Activated CD4-positive, alpha-beta T cell treated with anti-CD3 and anti-CD28 coated beads, Interleukin-2, amount 10 ng/mL, durations not matched to agents 7 days and 5 days (primary cell): ENCODE measurements around the gene INCA1. TPM values are rescaled to one million over a fixed set of nuclear protein-coding genes. Genes with fewer than 3 reads are reported as not detected.

Experiments
- CTCF ChIA-PET: fragments of 350-600 bp; sonication (Branson Sonifier 250); formaldehyde crosslinking; loops from one replicate; lab custom pipeline; 2021; ENCODE audit warnings: antibody characterized with exemption; lab: Charles Lee
- POLR2A ChIA-PET: fragments of 350-600 bp; sonication (Branson Sonifier 250); formaldehyde crosslinking; loops from one replicate; lab custom pipeline; 2021; ENCODE audit warnings: antibody characterized with exemption; lab: Charles Lee
- DNase-seq: peaks from one replicate; pipeline ENCODE4 v3.0.0-alpha.2; 2020
- H3K27ac Mint-ChIP-seq: one replicate; pipeline ENCODE4 v1.8.0; 2021; ENCODE audit warnings: mild to moderate bottlenecking, moderate library complexity, mixed read lengths
- H3K27me3 Mint-ChIP-seq: one replicate; pipeline ENCODE4 v1.8.0; 2021; ENCODE audit warnings: mixed read lengths
- H3K36me3 Mint-ChIP-seq: one replicate; pipeline ENCODE4 v1.8.0; 2021; ENCODE audit warnings: low read depth, mixed read lengths
- H3K4me1 Mint-ChIP-seq: one replicate; pipeline ENCODE4 v1.8.0; 2021; ENCODE audit warnings: mixed read lengths
- H3K4me3 Mint-ChIP-seq: one replicate; pipeline ENCODE4 v1.8.0; 2021; ENCODE audit warnings: mild to moderate bottlenecking, moderate library complexity, mixed read lengths
- H3K9me3 Mint-ChIP-seq: one replicate; pipeline ENCODE4 v1.8.0; 2021; ENCODE audit warnings: mixed read lengths
- total RNA-seq, 2 experiments: library from RNA; stranded (reverse); gene quantifications; one replicate each; pipeline ENCODE4 v1.2.3, GENCODE V29; 2021

The INCA1 gene
- total RNA-seq, 2 experiments from 2014 or later, result 0.35 to 0.50 TPM

DNA sequence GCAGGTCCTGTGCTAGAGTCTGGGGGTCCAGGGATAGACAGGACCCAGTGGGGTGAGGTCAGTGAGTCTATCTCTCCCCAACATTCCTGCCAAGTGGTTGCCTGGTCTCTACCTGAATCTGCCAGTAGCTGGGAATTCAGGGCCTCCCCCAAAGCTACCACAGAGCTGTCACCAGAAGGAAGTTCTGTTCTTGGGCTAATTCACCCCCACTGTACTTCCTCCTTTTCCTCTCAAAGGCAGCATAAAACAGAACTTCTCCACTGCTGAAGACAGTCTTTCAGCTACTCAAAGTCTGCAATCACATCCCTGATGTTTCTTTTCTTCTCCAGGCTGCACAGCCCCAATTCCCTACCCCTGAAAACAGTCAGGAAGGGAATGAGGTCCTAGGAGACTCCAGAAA, 18.6 kb downstream of the INCA1 start:
- Mint-ChIP-seq H3K36me3 (peaks cover 66% of the 10 kb centered on the region), H3K4me3 (no peak overlapping the region), H3K27ac (no peak overlapping the region), H3K27me3 (no peaks in the 10 kb centered on the region), H3K9me3 (no peaks in the 10 kb centered on the region), H3K4me1 (peaks cover 26% of the 10 kb centered on the region)
- DNase-seq, result no peak
- CTCF ChIA-PET, result interaction anchor here (1.0 to 3.1 kb wide), 4 partner anchors 8 to 83 kb away, joined by 3 to 23 read pairs (median 12); partner anchors contain the start of gene SPAG7
- POLR2A ChIA-PET, result no interaction called here

DNA sequence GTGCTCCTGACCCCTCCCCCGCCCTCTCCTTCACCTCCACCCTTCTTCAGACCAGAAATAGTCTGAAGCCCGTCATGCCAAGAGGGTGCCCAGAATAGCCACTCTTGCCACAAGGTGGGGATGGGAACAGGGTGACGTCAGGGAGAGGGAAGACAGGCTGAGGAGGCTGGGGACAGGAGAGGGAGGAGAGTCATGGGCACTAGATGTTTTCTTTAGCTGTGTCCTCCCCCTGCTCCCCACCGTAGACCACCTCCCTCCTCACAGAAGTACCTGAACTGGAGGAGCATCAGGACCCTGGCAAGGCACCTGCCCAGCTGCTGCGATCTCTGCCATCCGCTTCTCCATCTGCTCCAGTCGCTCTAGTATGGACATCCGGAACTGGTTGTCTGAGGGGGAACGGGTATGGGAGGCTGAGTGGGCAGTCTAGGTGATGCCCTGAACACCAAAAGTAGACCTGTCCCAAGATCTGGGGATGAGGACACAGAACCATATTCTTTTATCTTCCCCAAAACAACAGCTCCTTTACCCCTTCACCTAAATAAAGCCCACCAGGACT, 23.1 kb downstream of the INCA1 start:
- no peaks in the 10 kb centered on the region for H3K9me3 Mint-ChIP-seq
- DNase-seq, result no peak
- ChIA-PET POLR2A (no interaction called here), CTCF (no interaction called here)
- H3K27me3 Mint-ChIP-seq, result no peaks in the 10 kb centered on the region
- H3K36me3 Mint-ChIP-seq, result peaks cover 56% of the 10 kb centered on the region
- peaks cover 13% of the 10 kb centered on the region for H3K4me1 Mint-ChIP-seq
- H3K4me3 Mint-ChIP-seq, result no peak overlapping the region
- H3K27ac Mint-ChIP-seq, result no peak overlapping the region

DNA sequence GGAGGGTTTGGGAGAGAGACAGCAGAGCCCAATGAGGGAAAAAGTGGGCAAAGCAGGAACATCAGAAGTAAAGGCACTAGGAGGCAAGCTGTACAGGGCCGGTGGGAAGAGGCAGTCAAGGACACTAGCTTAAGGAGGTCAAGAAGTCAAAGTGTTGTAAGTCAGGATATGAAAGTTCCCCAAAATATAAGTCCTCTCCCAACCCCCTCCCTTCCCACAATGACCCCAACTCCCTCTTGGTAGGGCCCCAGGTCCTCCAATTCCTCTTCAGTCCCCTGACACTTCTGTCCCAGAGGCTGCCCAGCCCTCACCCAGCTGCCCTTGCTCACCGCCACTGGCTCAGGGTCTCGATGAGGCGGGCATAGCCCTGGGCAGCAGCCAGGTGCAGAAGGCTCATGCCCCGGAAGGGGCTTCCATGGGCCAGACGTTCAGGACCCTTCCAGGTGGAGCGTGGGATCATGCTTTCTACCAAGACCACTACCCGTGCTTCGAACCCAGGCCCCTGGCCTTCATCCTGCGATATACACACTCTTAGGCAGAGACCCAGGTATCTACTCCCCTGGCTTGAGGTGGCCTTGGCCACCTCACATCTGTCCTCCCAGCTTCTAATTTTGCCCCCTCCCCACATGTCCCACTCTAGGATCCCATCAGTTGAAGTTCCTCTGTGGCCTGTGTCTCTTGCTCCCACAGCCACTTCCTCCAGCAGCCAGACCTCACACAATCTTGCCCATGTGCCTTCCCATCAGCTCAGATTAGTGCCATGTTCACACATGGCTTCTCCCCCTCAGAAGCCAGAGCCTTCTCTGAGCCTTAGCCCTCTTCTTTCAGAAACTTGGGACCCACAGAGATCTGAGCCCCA, 23.8 kb downstream of the INCA1 start:
- peaks cover 13% of the 10 kb centered on the region for H3K4me1 Mint-ChIP-seq
- ChIA-PET CTCF (no interaction called here), POLR2A (no interaction called here)
- H3K27ac Mint-ChIP-seq, result peak overlapping the region; percentile 25
- no peak for DNase-seq
- H3K27me3 Mint-ChIP-seq, result no peaks in the 10 kb centered on the region
- H3K9me3 Mint-ChIP-seq, result no peaks in the 10 kb centered on the region
- H3K4me3 Mint-ChIP-seq, result no peak overlapping the region
- peaks cover 51% of the 10 kb centered on the region for H3K36me3 Mint-ChIP-seq

DNA sequence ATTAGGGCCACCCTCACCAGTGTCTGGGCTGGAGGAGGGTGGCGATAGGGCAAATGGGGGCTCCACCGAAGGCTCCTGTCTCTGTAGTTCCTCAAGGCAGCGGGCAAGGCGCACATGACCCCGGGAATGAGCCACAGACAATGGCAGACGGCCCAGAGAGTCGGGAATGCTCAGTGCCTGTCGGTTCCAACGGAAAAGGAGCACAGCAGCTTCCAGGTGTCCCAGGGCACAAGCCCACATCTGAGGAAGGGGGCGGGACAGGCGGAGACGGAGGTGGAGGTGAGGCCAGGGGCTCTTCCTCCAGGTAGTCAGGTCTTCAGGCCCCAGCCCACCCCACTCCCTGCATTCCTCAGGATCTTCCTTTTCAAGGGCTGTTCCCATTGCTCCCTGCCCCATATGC, 24.6 kb downstream of the INCA1 start:
- no peak for DNase-seq
- ChIA-PET CTCF (interaction anchor here (1.2 to 3.6 kb wide), 2 partner anchors 7 to 10 kb away, joined by 4 to 21 read pairs; no protein-coding TSS in a partner anchor), POLR2A (interaction anchor here (0.6 kb wide), 1 partner anchor 779 kb away, joined by 4 read pairs; no protein-coding TSS in a partner anchor)
- H3K27me3 Mint-ChIP-seq, result no peaks in the 10 kb centered on the region
- peaks cover 13% of the 10 kb centered on the region for H3K4me1 Mint-ChIP-seq
- no peak overlapping the region for H3K4me3 Mint-ChIP-seq
- H3K27ac Mint-ChIP-seq, result peak overlapping the region; percentile 25
- H3K9me3 Mint-ChIP-seq, result no peaks in the 10 kb centered on the region
- peaks cover 46% of the 10 kb centered on the region for H3K36me3 Mint-ChIP-seq

DNA sequence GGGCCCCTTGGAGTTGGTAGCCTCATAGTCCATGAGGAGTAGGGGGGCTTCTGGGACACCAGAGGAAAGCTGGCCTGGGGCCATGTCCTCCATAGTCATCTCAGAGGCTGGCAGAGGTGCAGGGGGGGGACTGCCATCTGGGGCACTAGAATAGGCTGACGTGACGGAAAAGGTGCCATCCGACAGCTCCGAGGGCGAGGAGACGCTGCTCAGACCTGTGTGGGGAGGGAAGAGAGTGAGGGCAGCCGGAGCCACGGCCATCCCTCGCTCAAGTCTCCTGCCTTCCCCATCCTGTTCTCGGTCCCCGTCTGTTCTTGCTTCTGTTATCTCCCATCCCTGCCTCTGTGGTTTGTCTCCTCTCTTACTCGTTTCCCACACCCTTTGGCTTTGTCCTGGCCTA, 25.0 kb downstream of the INCA1 start:
- H3K27ac Mint-ChIP-seq, result no peak overlapping the region
- H3K27me3 Mint-ChIP-seq, result no peaks in the 10 kb centered on the region
- peaks cover 13% of the 10 kb centered on the region for H3K4me1 Mint-ChIP-seq
- ChIA-PET POLR2A (interaction anchor here (0.6 kb wide), 1 partner anchor 779 kb away, joined by 4 read pairs; no protein-coding TSS in a partner anchor), CTCF (interaction anchor here (1.2 to 3.6 kb wide), 2 partner anchors 8 to 11 kb away, joined by 4 to 21 read pairs; no protein-coding TSS in a partner anchor)
- H3K9me3 Mint-ChIP-seq, result no peaks in the 10 kb centered on the region
- no peak for DNase-seq
- H3K36me3 Mint-ChIP-seq, result peaks cover 43% of the 10 kb centered on the region
- H3K4me3 Mint-ChIP-seq, result no peak overlapping the region

DNA sequence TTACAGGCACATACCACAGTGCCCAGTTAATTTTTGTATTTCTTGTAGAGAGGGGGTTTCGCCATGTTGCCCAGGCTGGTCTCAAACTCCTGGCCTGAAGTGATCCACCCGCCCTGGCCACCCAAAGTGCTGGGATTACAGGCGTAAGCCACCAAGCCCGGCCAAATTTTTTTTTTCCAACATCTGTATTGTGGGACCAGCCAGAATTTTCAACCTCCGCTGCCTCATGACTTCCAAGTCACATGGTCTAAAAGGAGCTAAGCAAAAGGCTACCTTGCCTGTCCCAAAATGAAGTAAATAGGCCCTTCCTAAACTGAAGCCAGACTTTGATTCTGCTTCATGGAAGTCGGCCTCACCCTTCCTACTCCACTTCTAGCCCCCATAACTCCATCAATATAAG, 25.5 kb downstream of the INCA1 start:
- DNase-seq, result no peak
- Mint-ChIP-seq H3K27ac (no peak overlapping the region), H3K9me3 (no peaks in the 10 kb centered on the region), H3K4me3 (no peak overlapping the region), H3K27me3 (no peaks in the 10 kb centered on the region), H3K36me3 (peaks cover 39% of the 10 kb centered on the region), H3K4me1 (peaks cover 13% of the 10 kb centered on the region)
- POLR2A ChIA-PET, result no interaction called here
- CTCF ChIA-PET, result interaction anchor here (0.7 to 3.6 kb wide), 5 partner anchors 8 to 62 kb away, joined by 3 to 21 read pairs (median 4); no protein-coding TSS in a partner anchor

DNA sequence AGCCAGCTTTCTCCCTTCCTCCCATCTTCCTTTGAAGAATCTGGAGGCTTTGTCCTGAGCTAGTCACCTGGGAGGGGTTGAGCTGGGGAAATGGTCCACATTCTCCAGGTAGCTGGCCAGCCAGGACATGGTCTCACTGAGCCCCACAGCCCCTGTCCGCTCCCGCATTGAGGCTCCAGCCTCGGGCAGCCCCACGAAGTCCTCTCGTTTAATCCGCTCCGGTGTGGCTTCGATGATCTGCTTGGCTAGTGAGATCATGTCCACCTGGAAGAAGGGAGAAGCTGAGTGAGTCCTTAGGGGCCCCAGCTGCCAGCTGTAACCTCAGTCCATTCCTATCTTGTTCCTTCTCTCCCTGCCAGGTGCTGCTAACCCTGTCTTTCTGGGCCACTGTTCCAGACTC, 27.0 kb downstream of the INCA1 start:
- POLR2A ChIA-PET, result no interaction called here
- no peak overlapping the region for H3K4me3 Mint-ChIP-seq
- CTCF ChIA-PET, result interaction anchor here (0.6 to 3.6 kb wide), 8 partner anchors 10 to 108 kb away, joined by 3 to 21 read pairs (median 4); partner anchors contain the start of genes ENO3 and ZFP3
- DNase-seq, result no peak
- H3K4me1 Mint-ChIP-seq, result peaks cover 20% of the 10 kb centered on the region
- H3K27ac Mint-ChIP-seq, result no peak overlapping the region
- H3K36me3 Mint-ChIP-seq, result peaks cover 41% of the 10 kb centered on the region
- H3K27me3 Mint-ChIP-seq, result no peaks in the 10 kb centered on the region
- no peaks in the 10 kb centered on the region for H3K9me3 Mint-ChIP-seq

DNA sequence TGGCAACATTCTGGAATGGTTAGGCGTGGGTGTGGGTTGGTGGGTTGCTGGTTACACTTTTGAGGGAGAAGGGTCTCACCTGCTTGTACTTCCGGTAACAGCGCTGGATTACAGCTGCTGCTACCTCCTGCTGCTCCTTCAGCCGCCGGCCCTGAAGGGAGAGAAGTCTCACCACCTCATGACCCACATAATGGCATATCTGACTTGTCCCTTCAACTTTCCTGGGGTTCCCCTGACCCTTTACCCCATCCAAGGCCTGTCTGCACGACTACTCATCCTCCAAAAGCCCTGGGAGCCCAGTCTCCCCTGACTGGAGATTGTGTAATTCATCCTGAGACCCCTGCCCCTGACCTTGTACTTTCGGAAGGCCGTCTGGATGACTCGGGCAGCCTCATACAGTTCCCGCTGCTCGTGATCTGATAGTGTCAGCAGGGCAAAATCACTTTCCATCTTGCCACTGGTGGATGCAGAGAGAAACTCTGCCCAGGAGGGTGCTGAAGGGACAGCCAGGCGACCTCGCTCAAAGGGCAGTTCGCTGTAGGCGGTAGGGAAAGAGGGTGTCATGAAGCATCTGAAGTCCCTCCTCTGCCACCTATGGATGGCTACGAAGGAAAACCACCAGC, 27.7 kb downstream of the INCA1 start:
- DNase-seq, result no peak
- H3K4me3 Mint-ChIP-seq, result no peak overlapping the region
- H3K9me3 Mint-ChIP-seq, result no peaks in the 10 kb centered on the region

DNA sequence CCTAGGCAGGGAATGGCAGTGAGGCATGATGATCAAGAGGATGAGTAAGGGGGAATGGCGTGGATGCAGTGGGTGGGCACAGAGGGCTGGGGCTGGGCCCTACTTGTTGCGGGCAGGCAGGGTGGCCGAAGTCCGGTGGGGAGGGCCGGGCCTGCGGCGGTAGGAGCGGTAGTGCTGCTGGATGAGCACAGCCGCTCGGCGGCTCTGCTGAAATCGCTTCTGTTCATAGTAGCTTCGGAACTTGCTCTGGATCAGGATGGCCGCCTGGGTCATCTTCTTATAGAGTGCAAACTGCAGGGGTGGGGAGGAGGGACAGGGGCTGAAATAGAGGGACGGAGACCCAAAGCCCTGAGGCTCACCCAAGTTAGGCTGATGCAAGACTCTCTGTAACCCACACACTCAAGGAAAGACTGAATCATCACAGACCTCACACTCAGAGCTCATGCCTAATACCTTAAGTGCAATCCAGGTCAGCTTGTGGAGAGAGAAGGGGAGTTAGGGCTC, 28.2 kb downstream of the INCA1 start:
- ChIA-PET POLR2A (interaction anchor here (4.0 kb wide), 1 partner anchor 23 kb away, joined by 44 read pairs; the partner anchor contains the start of gene PFN1), CTCF (interaction anchor here (0.7 to 3.6 kb wide), 6 partner anchors 9 to 38 kb away, joined by 3 to 21 read pairs (median 3); partner anchors contain the start of gene ENO3)
- Mint-ChIP-seq H3K4me3 (no peak overlapping the region), H3K27ac (no peak overlapping the region), H3K4me1 (peaks cover 22% of the 10 kb centered on the region), H3K9me3 (no peaks in the 10 kb centered on the region), H3K27me3 (no peaks in the 10 kb centered on the region), H3K36me3 (peaks cover 32% of the 10 kb centered on the region)
- peak; percentile 21 for DNase-seq

More for the DNA sequence above, 27.7 kb downstream of the INCA1 start:
- Mint-ChIP-seq H3K27ac (no peak overlapping the region), H3K4me1 (peaks cover 21% of the 10 kb centered on the region), H3K27me3 (no peaks in the 10 kb centered on the region), H3K36me3 (peaks cover 38% of the 10 kb centered on the region)
- CTCF ChIA-PET, result interaction anchor here (0.6 to 3.6 kb wide), 7 partner anchors 10 to 97 kb away, joined by 3 to 21 read pairs (median 4); partner anchors contain the start of gene ENO3
- POLR2A ChIA-PET, result interaction anchor here (4.0 kb wide), 1 partner anchor 23 kb away, joined by 44 read pairs; the partner anchor contains the start of gene PFN1

DNA sequence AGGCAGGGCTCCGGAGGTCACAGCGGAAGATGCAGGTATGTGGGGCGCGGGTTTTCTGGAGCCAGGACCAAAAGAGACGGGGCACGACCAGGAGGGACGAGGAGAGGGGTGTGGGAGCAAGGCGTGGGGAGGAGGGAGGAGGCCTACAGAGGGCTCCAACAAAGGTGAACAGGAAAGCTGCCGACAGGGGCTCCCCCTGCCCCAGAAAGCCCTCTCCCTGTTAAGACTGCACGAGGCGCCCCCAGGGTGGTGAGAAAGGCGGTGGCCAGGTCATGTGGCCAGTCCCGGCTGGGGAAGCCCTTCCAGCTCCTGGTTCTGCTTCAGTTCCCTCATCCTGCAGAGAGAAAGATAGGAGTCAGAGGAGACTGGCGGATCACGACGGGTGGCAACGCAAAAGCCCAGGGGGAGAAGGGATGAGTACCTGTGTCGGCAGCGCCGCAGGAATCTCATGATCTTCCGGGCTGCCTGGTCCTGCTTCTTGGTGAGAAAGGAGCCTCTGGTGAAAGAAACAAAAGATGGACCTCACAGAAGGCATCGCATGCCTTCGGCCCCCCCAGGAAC, 28.8 kb downstream of the INCA1 start:
- no peak overlapping the region for H3K27ac Mint-ChIP-seq
- H3K27me3 Mint-ChIP-seq, result no peaks in the 10 kb centered on the region
- POLR2A ChIA-PET, result interaction anchor here (4.0 kb wide), 1 partner anchor 22 kb away, joined by 44 read pairs; the partner anchor contains the start of gene PFN1
- H3K36me3 Mint-ChIP-seq, result peaks cover 27% of the 10 kb centered on the region
- DNase-seq, result no peak
- H3K4me1 Mint-ChIP-seq, result peaks cover 20% of the 10 kb centered on the region
- CTCF ChIA-PET, result interaction anchor here (1.0 to 3.9 kb wide), 7 partner anchors 9 to 59 kb away, joined by 3 to 23 read pairs (median 3); partner anchors contain the start of genes CAMTA2 and ENO3
- no peaks in the 10 kb centered on the region for H3K9me3 Mint-ChIP-seq
- no peak overlapping the region for H3K4me3 Mint-ChIP-seq

DNA sequence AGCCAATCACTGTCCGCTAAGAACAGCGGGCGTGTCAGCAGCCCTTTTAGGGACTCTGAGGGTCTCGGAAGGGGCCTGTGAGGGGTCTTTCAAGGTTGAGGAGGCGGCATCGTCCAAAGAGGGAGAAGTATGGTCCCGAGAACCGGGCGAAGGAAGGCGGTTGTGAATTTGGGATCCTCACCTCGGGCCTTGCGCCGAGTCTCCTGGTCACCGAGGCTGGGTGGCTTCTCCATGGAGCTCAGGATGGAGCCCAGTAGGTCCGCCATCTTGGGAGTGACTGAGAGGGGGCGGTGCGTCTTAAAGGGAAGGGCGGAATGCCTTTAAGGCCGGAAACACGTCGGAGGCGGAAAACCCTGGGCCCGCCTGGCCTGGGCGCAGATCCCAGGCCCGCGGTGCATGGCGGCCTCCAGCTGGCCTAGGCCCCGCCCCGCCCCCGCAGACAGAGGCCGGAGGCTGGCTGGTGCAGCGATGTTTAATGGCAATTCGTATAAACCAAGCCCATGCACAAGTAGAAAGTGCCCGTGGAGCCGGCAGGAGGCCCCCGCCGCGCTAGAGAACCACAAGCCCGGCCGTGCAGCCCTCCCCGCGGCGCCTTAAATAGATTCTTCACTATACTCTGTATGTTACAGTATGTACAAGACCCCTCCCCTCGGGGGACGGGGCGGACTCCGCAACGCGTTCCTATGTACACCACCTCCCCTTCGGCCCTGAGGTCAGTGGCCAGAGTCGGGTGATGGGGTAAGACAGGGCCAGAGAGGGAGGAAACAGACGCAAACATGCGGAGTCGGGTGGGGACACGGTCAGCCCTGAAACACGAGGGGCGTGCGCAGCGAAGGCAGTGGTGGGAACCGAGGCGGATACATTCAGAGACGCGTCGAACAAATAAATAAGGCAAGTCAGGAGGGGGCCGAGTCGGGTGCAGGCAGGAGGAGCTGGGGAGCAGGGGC, 29.5 kb downstream of the INCA1 start, which contains the start of gene SPAG7:
Gene SPAG7 (minus strand): TSS at position 279 of the 947 bp plus-strand sequence. CDS start 13 bp downstream, at position 266.
- peak; percentile 93 for DNase-seq
- Mint-ChIP-seq H3K27me3 (no peaks in the 10 kb centered on the region), H3K36me3 (peaks cover 21% of the 10 kb centered on the region), H3K9me3 (no peaks in the 10 kb centered on the region), H3K4me3 (no peak within 1 kb of the TSS), H3K27ac (peak within 1 kb of the TSS; percentile 67), H3K4me1 (peaks cover 20% of the 10 kb centered on the region)
- CTCF ChIA-PET, result interaction anchor here (0.9 to 3.9 kb wide), 16 partner anchors 10 to 95 kb away, joined by 3 to 23 read pairs (median 6); partner anchors contain the start of genes CAMTA2, ENO3, PFN1 and RNF167
- POLR2A ChIA-PET, result interaction anchor here (0.5 to 4.0 kb wide), 5 partner anchors 16 to 824 kb away, joined by 3 to 44 read pairs (median 8); partner anchors contain the start of genes C17orf107, PFN1, RNF167 and SLC25A11
